Stimulated activated CD4-positive, alpha-beta T cell treated with anti-CD3 and anti-CD28 coated beads, TNF-alpha, amount 100 ng/mL, for 4 hours (primary cell): ENCODE results near the gene NTM.
"Not testable (repeated sequence)": the region's sequence is repeated elsewhere in the genome, so short reads cannot be mapped to it uniquely, and the experiment has no call there.

Experiments used
- DNase-seq, 3 experiments: peaks; one replicate each; pipeline ENCODE4 v3.0.0-alpha.2; 2020; ENCODE audit warnings: low read depth in 3 of 3

The NTM gene

GRCh38 chr11:131668500-131669400 lies 298.3 kb downstream of the NTM start:
- peak in 1 of 3 experiments; percentile 17 for DNase-seq

- no peak for DNase-seq
Observed at GRCh38 chr11:131669401-131669780, 299.0 kb downstream of the NTM start.

- DNase-seq, result no peak
Observed at GRCh38 chr11:131670876-131671275, 300.5 kb downstream of the NTM start.

GRCh38 chr11:131671320-131671719 lies 300.9 kb downstream of the NTM start:
- DNase-seq, result no peak

- DNase-seq, result no peak
Observed at GRCh38 chr11:131671734-131672133, 301.3 kb downstream of the NTM start.

- no peak for DNase-seq
Observed at GRCh38 chr11:131672191-131672590, 301.8 kb downstream of the NTM start.

- DNase-seq, result no peak
Observed at GRCh38 chr11:131674051-131674755, 303.8 kb downstream of the NTM start.

- DNase-seq, result no peak
Observed at GRCh38 chr11:131675121-131675888, 304.9 kb downstream of the NTM start.

GRCh38 chr11:131677828-131678470 lies 307.5 kb downstream of the NTM start:
- DNase-seq, result no peak

GRCh38 chr11:131678658-131679340 lies 308.4 kb downstream of the NTM start:
- DNase-seq, result no peak

GRCh38 chr11:131680448-131680847 lies 310.0 kb downstream of the NTM start:
- DNase-seq, result not testable (repeated sequence)

- DNase-seq, result no peak
Observed at GRCh38 chr11:131681920-131682319, 311.5 kb downstream of the NTM start.

GRCh38 chr11:131682373-131683015 lies 312.1 kb downstream of the NTM start:
- DNase-seq, result no peak

- DNase-seq, result no peak
Observed at GRCh38 chr11:131683131-131683530, 312.7 kb downstream of the NTM start.

- no peak for DNase-seq
Observed at GRCh38 chr11:131683666-131684065, 313.3 kb downstream of the NTM start.

- DNase-seq, result no peak
Observed at GRCh38 chr11:131684111-131685060, 314.0 kb downstream of the NTM start.

- DNase-seq, result no peak
Observed at GRCh38 chr11:131685206-131685605, 314.8 kb downstream of the NTM start.

GRCh38 chr11:131685906-131686305 lies 315.5 kb downstream of the NTM start:
- DNase-seq, result no peak

GRCh38 chr11:131686836-131687235 lies 316.4 kb downstream of the NTM start:
- no peak for DNase-seq
